ENCODE measurements around the gene ZKSCAN3.
A peak's percentile ranks its signal among the peaks of the same experiment; 100 is the strongest.
"Not testable (repeated sequence)": the region's sequence is repeated elsewhere in the genome, so short reads cannot be mapped to it uniquely, and the experiment has no call there.

The ZKSCAN3 gene

DNA sequence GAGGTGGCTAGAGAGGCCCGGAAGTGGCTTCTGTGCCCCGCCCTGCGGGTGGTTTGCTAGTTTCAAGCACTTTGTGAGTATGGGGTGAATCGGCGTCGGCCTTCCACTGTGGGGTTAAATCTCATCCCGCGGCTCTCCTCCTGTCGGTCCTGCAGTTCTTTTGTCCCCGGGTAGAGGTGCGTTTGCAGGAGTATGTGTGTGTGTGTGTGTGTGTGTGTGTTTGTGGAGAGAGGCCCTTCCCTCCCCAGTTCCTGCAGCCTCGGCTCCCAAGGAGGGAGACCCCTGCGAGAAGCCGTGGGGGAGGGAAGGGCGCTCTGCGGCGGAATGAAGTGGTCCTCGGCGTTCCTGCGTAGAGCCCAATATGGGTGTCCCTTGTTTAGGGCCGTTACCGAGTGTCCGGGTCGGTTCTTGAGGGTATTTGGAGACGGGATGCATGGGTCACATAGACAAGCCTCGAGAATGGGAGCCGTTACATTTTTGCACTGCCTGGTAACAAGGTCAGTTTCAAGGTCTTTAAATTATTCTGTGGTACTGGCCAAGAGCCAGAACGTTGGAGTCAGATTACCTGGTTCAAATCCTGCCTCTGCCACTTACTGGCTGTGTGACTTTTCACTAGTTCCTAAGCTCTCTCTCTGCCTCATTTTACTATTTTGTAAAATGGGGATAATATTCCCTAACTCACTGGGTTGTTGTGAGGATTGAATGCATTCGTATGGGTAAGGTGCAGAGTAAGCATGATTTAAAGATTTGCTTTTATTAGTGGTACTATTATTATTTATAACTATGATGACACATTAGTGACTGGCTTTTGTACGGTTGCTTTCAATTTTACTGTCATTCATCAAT, at the start of gene ZKSCAN3:
TSS of gene ZKSCAN3 (plus strand) at position 56 of the 846 bp plus-strand sequence. CDS start 9,640 bp downstream, outside the sequence.
- Mint-ChIP-seq H3K27ac (peak within 1 kb of the TSS; percentile 92), H3K27me3 (peaks cover 21% of the 10 kb centered on the region), H3K9me3 (no peaks in the 10 kb centered on the region), H3K4me3 (peak within 1 kb of the TSS; percentile 99), H3K36me3 (ENCODE audit: low read depth) (no peaks in the 10 kb centered on the region), H3K4me1 (ENCODE audit: low read depth) (peaks cover 30% of the 10 kb centered on the region)

GRCh38 chr6:28303570-28303969, 46.2 kb upstream of the ZKSCAN3 start:
- H3K9me3 Mint-ChIP-seq = peaks cover 12% of the 10 kb centered on the region
- H3K27me3 Mint-ChIP-seq = peaks cover 17% of the 10 kb centered on the region
- H3K27ac Mint-ChIP-seq = peak overlapping the region; percentile 50
- peaks cover 10% of the 10 kb centered on the region for H3K36me3 Mint-ChIP-seq (ENCODE audit: low read depth)
- peaks cover 18% of the 10 kb centered on the region for H3K4me1 Mint-ChIP-seq (ENCODE audit: low read depth)
- H3K4me3 Mint-ChIP-seq = peak overlapping the region; percentile 14

DNA sequence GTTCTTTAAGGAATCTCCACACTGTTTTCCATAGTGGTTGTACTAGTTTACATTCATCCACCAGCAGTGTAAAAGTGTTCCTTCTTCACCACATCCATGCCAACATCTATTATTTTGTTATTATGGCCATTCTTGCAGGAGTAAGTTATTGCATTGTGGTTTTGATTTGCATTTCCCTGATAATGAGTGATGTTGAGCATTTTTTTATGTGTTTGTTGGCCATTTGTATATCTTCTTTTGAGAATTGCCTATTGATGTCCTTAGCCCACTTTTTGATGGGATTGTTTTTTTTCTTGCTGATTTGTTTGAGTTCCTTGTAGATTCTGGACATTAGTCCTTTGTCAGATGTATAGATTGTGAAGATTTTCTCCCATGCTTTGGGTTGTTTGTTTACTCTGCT, 43.4 kb upstream of the ZKSCAN3 start:
- H3K36me3 Mint-ChIP-seq (ENCODE audit: low read depth); H3K27ac Mint-ChIP-seq; H3K4me3 Mint-ChIP-seq: not testable (repeated sequence)
- H3K27me3 Mint-ChIP-seq = peaks cover 36% of the 10 kb centered on the region
- peaks cover 18% of the 10 kb centered on the region for H3K4me1 Mint-ChIP-seq (ENCODE audit: low read depth)
- H3K9me3 Mint-ChIP-seq = peaks cover 12% of the 10 kb centered on the region

GRCh38 chr6:28311139-28311823, 38.5 kb upstream of the ZKSCAN3 start:
- H3K4me3 Mint-ChIP-seq = no peak overlapping the region
- H3K27ac Mint-ChIP-seq = no peak overlapping the region
- H3K27me3 Mint-ChIP-seq = peaks cover 41% of the 10 kb centered on the region

GRCh38 chr6:28312939-28313338, 36.8 kb upstream of the ZKSCAN3 start:
- H3K27me3 Mint-ChIP-seq = peaks cover 30% of the 10 kb centered on the region
- no peaks in the 10 kb centered on the region for H3K4me1 Mint-ChIP-seq (ENCODE audit: low read depth)
- no peaks in the 10 kb centered on the region for H3K9me3 Mint-ChIP-seq
- H3K4me3 Mint-ChIP-seq = no peak overlapping the region
- H3K36me3 Mint-ChIP-seq (ENCODE audit: low read depth) = no peaks in the 10 kb centered on the region
- no peak overlapping the region for H3K27ac Mint-ChIP-seq

More at GRCh38 chr6:28311139-28311823, 38.5 kb upstream of the ZKSCAN3 start:
- no peaks in the 10 kb centered on the region for H3K4me1 Mint-ChIP-seq (ENCODE audit: low read depth)
- no peaks in the 10 kb centered on the region for H3K36me3 Mint-ChIP-seq (ENCODE audit: low read depth)
- peaks cover 7% of the 10 kb centered on the region for H3K9me3 Mint-ChIP-seq

DNA sequence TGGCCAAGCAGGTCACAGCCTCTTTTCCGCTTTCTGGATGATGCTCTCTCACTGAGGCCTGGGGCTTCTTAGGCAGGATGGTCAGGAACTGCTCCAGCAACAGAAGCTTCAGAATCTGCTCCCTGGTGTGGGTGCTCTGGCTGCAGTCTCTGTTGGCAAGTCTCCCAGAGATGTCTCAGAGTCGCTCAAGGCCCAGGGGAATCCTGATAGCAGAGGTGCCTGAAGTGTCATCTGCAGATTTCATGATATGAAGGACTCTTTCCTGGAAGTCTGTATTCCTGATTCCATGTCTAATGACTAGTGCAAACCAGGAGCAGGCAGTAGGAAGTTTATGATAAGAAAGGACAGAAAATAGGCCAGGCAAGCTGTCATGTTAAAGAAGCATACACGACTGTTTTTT, 34.1 kb upstream of the ZKSCAN3 start:
- H3K36me3 Mint-ChIP-seq (ENCODE audit: low read depth) = no peaks in the 10 kb centered on the region
- H3K27me3 Mint-ChIP-seq = peaks cover 9% of the 10 kb centered on the region

GRCh38 chr6:28317866-28318265, 31.9 kb upstream of the ZKSCAN3 start:
- H3K27ac Mint-ChIP-seq; H3K27me3 Mint-ChIP-seq; H3K4me3 Mint-ChIP-seq; H3K36me3 Mint-ChIP-seq (ENCODE audit: low read depth); H3K4me1 Mint-ChIP-seq (ENCODE audit: low read depth); H3K9me3 Mint-ChIP-seq: not testable (repeated sequence)

More for the DNA sequence above, 34.1 kb upstream of the ZKSCAN3 start:
- Mint-ChIP-seq H3K27ac (no peak overlapping the region), H3K4me1 (ENCODE audit: low read depth) (no peaks in the 10 kb centered on the region), H3K4me3 (no peak overlapping the region), H3K9me3 (no peaks in the 10 kb centered on the region)

DNA sequence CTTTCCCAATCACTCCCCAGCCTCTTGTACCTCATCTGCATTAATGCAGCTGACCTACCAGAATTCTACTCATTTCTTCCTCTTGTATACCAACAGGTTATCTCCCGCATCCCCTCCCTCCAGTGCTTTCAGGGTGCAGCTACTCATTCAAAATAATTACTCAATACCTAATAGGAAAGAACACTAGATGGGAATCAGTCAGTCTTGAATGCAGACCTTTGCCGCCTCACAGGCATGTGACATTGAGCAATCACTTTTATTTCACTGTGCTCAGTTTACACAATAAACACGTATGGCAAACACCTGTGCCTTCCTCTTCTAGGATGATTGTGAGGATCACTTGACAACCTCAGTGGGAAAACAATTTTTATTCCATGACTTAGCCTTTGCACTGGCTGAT, 27.1 kb upstream of the ZKSCAN3 start:
- Mint-ChIP-seq H3K36me3 (ENCODE audit: low read depth) (peaks cover 21% of the 10 kb centered on the region), H3K27me3 (peaks cover 4% of the 10 kb centered on the region), H3K9me3 (peaks cover 32% of the 10 kb centered on the region), H3K4me3 (no peak overlapping the region), H3K27ac (no peak overlapping the region), H3K4me1 (ENCODE audit: low read depth) (no peaks in the 10 kb centered on the region)

DNA sequence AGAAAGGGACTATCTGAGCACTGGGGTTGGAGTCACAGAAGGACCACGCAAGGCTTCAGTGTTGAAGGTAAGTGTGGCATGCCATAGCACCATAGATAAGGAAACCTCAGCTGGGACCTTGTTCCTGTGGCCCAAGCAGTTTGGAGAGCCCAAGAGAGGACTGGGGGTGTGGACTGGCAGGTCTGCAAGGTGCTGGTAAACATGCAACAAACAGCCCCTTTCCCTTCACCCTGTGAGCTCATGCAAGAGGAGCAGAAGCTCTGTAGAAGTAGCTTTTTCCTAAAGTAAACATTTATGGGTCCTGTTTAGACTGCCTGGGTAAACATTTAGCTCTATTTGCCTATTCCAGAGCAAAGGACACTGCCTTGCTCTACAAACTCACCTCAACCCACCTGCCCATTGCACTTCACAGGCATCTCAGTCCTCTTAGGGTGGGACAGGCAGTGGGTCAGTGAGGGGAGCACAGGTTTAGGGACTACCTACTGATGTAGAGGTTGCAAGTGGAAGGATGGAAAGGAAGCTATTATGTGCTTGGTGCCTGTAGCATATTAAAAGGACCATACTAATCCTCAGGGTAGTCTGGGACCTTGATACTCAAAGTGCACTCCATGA, 25.8 kb upstream of the ZKSCAN3 start:
- H3K4me1 Mint-ChIP-seq (ENCODE audit: low read depth) = no peaks in the 10 kb centered on the region
- no peak overlapping the region for H3K4me3 Mint-ChIP-seq
- H3K27ac Mint-ChIP-seq = no peak overlapping the region
- H3K9me3 Mint-ChIP-seq = peaks cover 41% of the 10 kb centered on the region
- peaks cover 31% of the 10 kb centered on the region for H3K36me3 Mint-ChIP-seq (ENCODE audit: low read depth)
- peaks cover 4% of the 10 kb centered on the region for H3K27me3 Mint-ChIP-seq

GRCh38 chr6:28326371-28326948, 23.3 kb upstream of the ZKSCAN3 start:
- peaks cover 4% of the 10 kb centered on the region for H3K27me3 Mint-ChIP-seq
- no peak overlapping the region for H3K4me3 Mint-ChIP-seq
- no peak overlapping the region for H3K27ac Mint-ChIP-seq
- H3K36me3 Mint-ChIP-seq (ENCODE audit: low read depth) = peaks cover 33% of the 10 kb centered on the region
- H3K9me3 Mint-ChIP-seq = peaks cover 37% of the 10 kb centered on the region
- H3K4me1 Mint-ChIP-seq (ENCODE audit: low read depth) = no peaks in the 10 kb centered on the region

DNA sequence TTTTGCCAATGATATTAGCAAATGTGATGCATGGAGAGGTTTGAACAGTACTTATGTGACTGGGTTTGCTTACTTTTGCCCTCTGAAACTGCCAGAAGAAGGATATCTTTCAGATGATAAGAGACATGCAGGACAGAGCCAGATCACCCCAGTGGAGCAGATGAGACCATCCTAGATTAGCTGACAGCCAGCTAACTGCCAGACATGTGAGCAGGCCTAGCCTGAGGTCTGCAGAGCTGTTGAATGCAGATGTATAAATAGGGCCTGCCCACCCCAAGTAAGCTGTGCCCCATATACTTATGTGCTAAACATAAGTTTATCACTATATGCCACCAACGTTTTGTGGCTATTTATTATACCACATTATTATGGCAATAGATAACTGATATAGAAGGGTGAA, 19.7 kb upstream of the ZKSCAN3 start:
- Mint-ChIP-seq H3K4me3 (no peak overlapping the region), H3K9me3 (peaks cover 29% of the 10 kb centered on the region), H3K27me3 (no peaks in the 10 kb centered on the region), H3K27ac (no peak overlapping the region), H3K36me3 (ENCODE audit: low read depth) (peaks cover 32% of the 10 kb centered on the region), H3K4me1 (ENCODE audit: low read depth) (no peaks in the 10 kb centered on the region)

DNA sequence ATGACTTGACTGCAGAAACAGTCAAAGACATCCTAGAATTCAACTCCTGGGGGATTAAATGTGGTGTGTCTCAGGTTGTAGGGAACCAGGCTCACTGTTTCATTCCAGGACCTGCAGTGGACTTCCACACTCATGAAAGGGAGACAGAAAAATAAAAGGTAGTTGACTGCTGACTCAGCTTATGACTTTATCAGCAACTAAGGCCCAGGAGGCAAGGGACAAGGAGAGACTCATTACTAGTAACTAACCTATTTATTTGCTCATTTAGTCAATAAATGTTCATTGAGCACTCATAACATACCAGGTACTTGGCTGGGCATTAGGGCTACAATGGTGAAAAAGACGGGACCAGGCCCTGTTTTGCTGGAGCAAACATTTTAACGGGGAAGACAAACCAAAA, 16.7 kb upstream of the ZKSCAN3 start:
- peak overlapping the region; percentile 45 for H3K27ac Mint-ChIP-seq
- H3K27me3 Mint-ChIP-seq = no peaks in the 10 kb centered on the region
- peaks cover 7% of the 10 kb centered on the region for H3K9me3 Mint-ChIP-seq
- no peaks in the 10 kb centered on the region for H3K4me1 Mint-ChIP-seq (ENCODE audit: low read depth)
- peaks cover 9% of the 10 kb centered on the region for H3K36me3 Mint-ChIP-seq (ENCODE audit: low read depth)
- H3K4me3 Mint-ChIP-seq = no peak overlapping the region

DNA sequence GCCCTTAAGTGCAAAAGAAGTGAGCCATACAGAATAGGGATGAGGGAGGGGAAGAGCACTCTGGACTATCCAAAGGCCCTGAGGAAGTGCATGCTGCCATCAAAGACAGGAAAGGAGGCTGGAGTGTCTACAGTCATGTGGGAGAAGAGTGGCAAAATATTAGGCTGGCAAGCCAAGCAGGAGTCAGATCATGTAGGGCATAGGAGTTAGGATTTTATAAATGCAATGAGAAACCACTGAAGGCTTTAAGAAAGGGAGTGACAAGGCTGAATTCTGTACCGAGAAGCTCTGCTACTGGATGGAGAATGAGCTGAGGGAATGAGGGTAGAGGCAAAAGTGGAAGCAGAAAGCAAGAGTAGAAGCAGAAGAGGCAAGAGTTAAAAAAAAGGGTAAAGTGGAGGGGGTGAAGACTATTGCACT, 16.1 kb upstream of the ZKSCAN3 start:
- H3K9me3 Mint-ChIP-seq = peaks cover 6% of the 10 kb centered on the region
- H3K36me3 Mint-ChIP-seq (ENCODE audit: low read depth) = peaks cover 5% of the 10 kb centered on the region
- H3K27ac Mint-ChIP-seq = no peak overlapping the region
- H3K4me3 Mint-ChIP-seq = no peak overlapping the region
- H3K27me3 Mint-ChIP-seq = no peaks in the 10 kb centered on the region
- no peaks in the 10 kb centered on the region for H3K4me1 Mint-ChIP-seq (ENCODE audit: low read depth)

DNA sequence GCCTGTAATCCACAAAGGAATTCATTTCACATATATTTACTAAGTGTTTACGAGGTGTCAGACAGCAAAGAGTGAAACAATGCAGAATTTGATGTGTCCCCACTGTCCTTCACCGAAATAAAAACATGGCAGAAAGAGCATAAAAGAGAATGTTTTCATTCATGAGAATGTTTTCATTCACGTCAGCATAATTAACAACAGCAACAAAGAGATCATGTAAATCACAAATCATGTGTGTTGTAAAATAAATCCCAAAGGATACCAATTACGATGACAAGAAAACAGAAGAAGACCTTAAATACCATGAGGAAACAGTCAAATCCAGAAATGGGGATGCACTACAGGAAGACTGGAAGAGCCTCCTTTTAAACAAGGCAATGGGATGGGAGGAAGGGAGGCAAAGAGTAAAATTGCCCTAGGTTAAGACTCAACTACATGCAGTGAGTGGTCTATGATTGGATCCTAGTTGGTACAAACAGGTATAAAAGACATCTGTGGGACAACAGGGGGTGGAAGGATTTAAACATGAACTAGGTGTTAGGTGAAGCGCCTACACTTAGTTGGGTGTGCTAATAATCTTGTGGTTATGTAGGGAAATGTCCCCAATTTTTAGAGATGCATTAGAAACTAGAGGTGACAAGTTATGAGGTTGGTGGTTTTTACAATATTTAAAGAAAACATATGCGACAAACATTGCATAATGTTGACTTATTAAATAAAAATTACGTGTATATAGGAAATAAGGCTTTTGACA, 15.3 kb upstream of the ZKSCAN3 start:
- H3K27ac Mint-ChIP-seq = no peak overlapping the region
- H3K9me3 Mint-ChIP-seq = no peaks in the 10 kb centered on the region
- H3K36me3 Mint-ChIP-seq (ENCODE audit: low read depth) = no peaks in the 10 kb centered on the region
- H3K4me1 Mint-ChIP-seq (ENCODE audit: low read depth) = no peaks in the 10 kb centered on the region
- no peaks in the 10 kb centered on the region for H3K27me3 Mint-ChIP-seq
- H3K4me3 Mint-ChIP-seq = no peak overlapping the region
